Activated CD8-positive, alpha-beta T cell treated with anti-CD3 and anti-CD28 coated beads, Interleukin-2, amount 10 ng/mL, durations not matched to agents 7 days and 5 days (primary cell): ENCODE measurements around the gene JDP2. TPM values are rescaled to one million over a fixed set of nuclear protein-coding genes. Genes with fewer than 3 reads are reported as not detected.
A peak's percentile ranks its signal among the peaks of the same experiment; 100 is the strongest.

Source experiments
- ATAC-seq: fragments of 150-1000 bp; cut with Tn5 transposase; one replicate; pipeline ENCODE4 v1.10.0; 2021; ENCODE audit warnings: moderate library complexity
- CTCF ChIA-PET: fragments of 350-600 bp; sonication (Branson Sonifier 250); formaldehyde crosslinking; loops from one replicate; lab custom pipeline; 2021; ENCODE audit warnings: antibody characterized with exemption; lab: Charles Lee
- POLR2A ChIA-PET: fragments of 350-600 bp; sonication (Branson Sonifier 250); formaldehyde crosslinking; loops from one replicate; lab custom pipeline; 2021; ENCODE audit warnings: antibody characterized with exemption; lab: Charles Lee
- DNase-seq: peaks from one replicate; pipeline ENCODE4 v3.0.0-alpha.2; 2020
- H3K27ac Mint-ChIP-seq: one replicate; pipeline ENCODE4 v1.8.0; 2021; ENCODE audit warnings: mild to moderate bottlenecking, mixed read lengths
- H3K27me3 Mint-ChIP-seq: one replicate; pipeline ENCODE4 v1.8.0; 2021; ENCODE audit warnings: low read depth, mixed read lengths
- H3K36me3 Mint-ChIP-seq: one replicate; pipeline ENCODE4 v1.8.0; 2021; ENCODE audit warnings: low read depth, mixed read lengths
- H3K4me1 Mint-ChIP-seq: one replicate; pipeline ENCODE4 v1.8.0; 2021; ENCODE audit warnings: low read depth, mixed read lengths
- H3K4me3 Mint-ChIP-seq: one replicate; pipeline ENCODE4 v1.8.0; 2021; ENCODE audit warnings: mild to moderate bottlenecking, mixed read lengths
- H3K9me3 Mint-ChIP-seq: one replicate; pipeline ENCODE4 v1.8.0; 2022; ENCODE audit warnings: mixed read lengths; ENCODE audit not compliant: insufficient read depth
- total RNA-seq, 2 experiments: library from RNA; stranded (reverse); gene quantifications; one replicate each; pipeline ENCODE4 v1.2.3, GENCODE V29; 2021

The JDP2 gene
- total RNA-seq, 2 experiments from 2014 or later, result 0.71 to 1.4 TPM

- ChIA-PET CTCF (interaction anchor here (0.5 kb wide), 1 partner anchor 98 kb away, joined by 3 read pairs; no protein-coding TSS in a partner anchor), POLR2A (no interaction called here)
- no peak for ATAC-seq
- DNase-seq, result no peak
- Mint-ChIP-seq H3K36me3 (no peaks in the 10 kb centered on the region), H3K27me3 (peaks cover 20% of the 10 kb centered on the region), H3K27ac (no peak overlapping the region), H3K9me3 (no peaks in the 10 kb centered on the region), H3K4me3 (no peak overlapping the region), H3K4me1 (no peaks in the 10 kb centered on the region)
These were observed 34.0 kb upstream of the JDP2 start for GRCh38 chr14:75393794-75394193.

GRCh38 chr14:75395862-75396261, 32.0 kb upstream of the JDP2 start:
- Mint-ChIP-seq H3K36me3 (no peaks in the 10 kb centered on the region), H3K9me3 (no peaks in the 10 kb centered on the region), H3K27me3 (peaks cover 16% of the 10 kb centered on the region), H3K4me3 (no peak overlapping the region), H3K4me1 (peaks cover 15% of the 10 kb centered on the region), H3K27ac (no peak overlapping the region)
- POLR2A ChIA-PET, result no interaction called here
- DNase-seq (no peak), ATAC-seq (no peak)
- CTCF ChIA-PET, result no interaction called here

- Mint-ChIP-seq H3K27me3 (peaks cover 17% of the 10 kb centered on the region), H3K27ac (no peak overlapping the region), H3K9me3 (no peaks in the 10 kb centered on the region), H3K36me3 (no peaks in the 10 kb centered on the region), H3K4me1 (peaks cover 22% of the 10 kb centered on the region), H3K4me3 (no peak overlapping the region)
- ATAC-seq, result no peak
- ChIA-PET CTCF (no interaction called here), POLR2A (no interaction called here)
- DNase-seq, result no peak
These were observed 28.5 kb upstream of the JDP2 start for GRCh38 chr14:75399321-75399720.

GRCh38 chr14:75399843-75400775, 27.7 kb upstream of the JDP2 start:
- no peak for DNase-seq
- CTCF ChIA-PET, result interaction anchor here (0.7 kb wide), 1 partner anchor 18 kb away, joined by 3 read pairs; no protein-coding TSS in a partner anchor
- Mint-ChIP-seq H3K4me3 (no peak overlapping the region), H3K27me3 (peaks cover 21% of the 10 kb centered on the region), H3K9me3 (no peaks in the 10 kb centered on the region), H3K27ac (peak overlapping the region; percentile 36), H3K4me1 (peaks cover 22% of the 10 kb centered on the region), H3K36me3 (no peaks in the 10 kb centered on the region)
- POLR2A ChIA-PET, result no interaction called here
- no peak for ATAC-seq

- Mint-ChIP-seq H3K27ac (no peak overlapping the region), H3K4me3 (no peak overlapping the region), H3K4me1 (peaks cover 22% of the 10 kb centered on the region), H3K27me3 (peaks cover 16% of the 10 kb centered on the region), H3K9me3 (no peaks in the 10 kb centered on the region), H3K36me3 (no peaks in the 10 kb centered on the region)
- DNase-seq (no peak), ATAC-seq (no peak)
- POLR2A ChIA-PET, result no interaction called here
- CTCF ChIA-PET, result no interaction called here
These were observed 26.5 kb upstream of the JDP2 start for GRCh38 chr14:75401361-75401760.

GRCh38 chr14:75402867-75403413, 24.9 kb upstream of the JDP2 start:
- Mint-ChIP-seq H3K27ac (no peak overlapping the region), H3K4me1 (peaks cover 22% of the 10 kb centered on the region), H3K27me3 (peaks cover 12% of the 10 kb centered on the region), H3K4me3 (no peak overlapping the region), H3K36me3 (no peaks in the 10 kb centered on the region), H3K9me3 (no peaks in the 10 kb centered on the region)
- no peak for DNase-seq
- ATAC-seq, result no peak
- POLR2A ChIA-PET, result no interaction called here
- CTCF ChIA-PET, result no interaction called here

GRCh38 chr14:75404847-75405246, 23.0 kb upstream of the JDP2 start:
- Mint-ChIP-seq H3K36me3 (no peaks in the 10 kb centered on the region), H3K27me3 (peaks cover 5% of the 10 kb centered on the region), H3K27ac (no peak overlapping the region), H3K4me1 (peaks cover 17% of the 10 kb centered on the region), H3K4me3 (no peak overlapping the region), H3K9me3 (no peaks in the 10 kb centered on the region)
- DNase-seq (no peak), ATAC-seq (no peak)
- POLR2A ChIA-PET, result no interaction called here
- CTCF ChIA-PET, result no interaction called here

- H3K27me3 Mint-ChIP-seq, result peaks cover 5% of the 10 kb centered on the region
- H3K4me1 Mint-ChIP-seq, result peaks cover 5% of the 10 kb centered on the region
- POLR2A ChIA-PET, result no interaction called here
- H3K36me3 Mint-ChIP-seq, result no peaks in the 10 kb centered on the region
- ATAC-seq (no peak), DNase-seq (no peak)
- H3K4me3 Mint-ChIP-seq, result no peak overlapping the region
- CTCF ChIA-PET, result no interaction called here
- H3K27ac Mint-ChIP-seq, result no peak overlapping the region
- H3K9me3 Mint-ChIP-seq, result no peaks in the 10 kb centered on the region
These were observed 21.7 kb upstream of the JDP2 start for GRCh38 chr14:75406102-75406501.

- CTCF ChIA-PET, result no interaction called here
- ATAC-seq, result no peak
These were observed 21.0 kb upstream of the JDP2 start for GRCh38 chr14:75406856-75407255.

GRCh38 chr14:75409316-75410205, 18.3 kb upstream of the JDP2 start:
- Mint-ChIP-seq H3K27ac (no peak overlapping the region), H3K36me3 (no peaks in the 10 kb centered on the region), H3K4me1 (no peaks in the 10 kb centered on the region), H3K4me3 (no peak overlapping the region), H3K27me3 (peaks cover 6% of the 10 kb centered on the region), H3K9me3 (no peaks in the 10 kb centered on the region)
- DNase-seq (no peak), ATAC-seq (no peak)
- ChIA-PET POLR2A (interaction anchor here (0.6 to 0.7 kb wide), 2 partner anchors 99 to 115 kb away, joined by 3 read pairs; no protein-coding TSS in a partner anchor), CTCF (no interaction called here)

More at GRCh38 chr14:75406856-75407255, 21.0 kb upstream of the JDP2 start:
- H3K27me3 Mint-ChIP-seq, result peaks cover 5% of the 10 kb centered on the region
- DNase-seq, result no peak
- H3K4me1 Mint-ChIP-seq, result no peaks in the 10 kb centered on the region
- no peak overlapping the region for H3K27ac Mint-ChIP-seq
- no peaks in the 10 kb centered on the region for H3K9me3 Mint-ChIP-seq
- no peaks in the 10 kb centered on the region for H3K36me3 Mint-ChIP-seq
- POLR2A ChIA-PET, result no interaction called here
- no peak overlapping the region for H3K4me3 Mint-ChIP-seq

GRCh38 chr14:75411214-75411540, 16.6 kb upstream of the JDP2 start:
- ChIA-PET POLR2A (interaction anchor here (0.6 kb wide), 1 partner anchor 150 kb away, joined by 3 read pairs; no protein-coding TSS in a partner anchor), CTCF (no interaction called here)
- peaks cover 4% of the 10 kb centered on the region for H3K27me3 Mint-ChIP-seq

More at GRCh38 chr14:75411214-75411540, 16.6 kb upstream of the JDP2 start:
- Mint-ChIP-seq H3K9me3 (no peaks in the 10 kb centered on the region), H3K27ac (no peak overlapping the region), H3K4me1 (no peaks in the 10 kb centered on the region), H3K4me3 (no peak overlapping the region), H3K36me3 (no peaks in the 10 kb centered on the region)
- DNase-seq (no peak), ATAC-seq (no peak)
